Lower leg skin (tissue), 4 donors: ENCODE results near the gene REST. TPM values are rescaled to one million over a fixed set of nuclear protein-coding genes. Genes with fewer than 3 reads are reported as not detected.

Experiments used
- DNase-seq, 2 donors: peaks; one replicate each; pipeline ENCODE4 v3.0.0-alpha.2; 2019; ENCODE audit warnings: low spot score in 2 of 2
- H3K4me3 ChIP-seq: fragments of 200-600 bp; sonication (generic); 2 replicates; pipeline ENCODE4 v1.5.1; 2017; ENCODE audit warnings: mild to moderate bottlenecking, low read depth; ENCODE audit not compliant: poor library complexity, severe bottlenecking
- POLR2A ChIP-seq, 2 donors: fragments of 450-650 bp; IDR thresholded peaks; one replicate each; pipeline ENCODE4 v1.6.1; 2016 to 2017; ENCODE audit warnings: antibody characterized with exemption in 2 of 2, mild to moderate bottlenecking in 1 of 2, moderate library complexity in 1 of 2
- WGBS, 2 donors: methylation state at CpG; one replicate each; pipeline ENCODE4 v1.1.5; 2018; 5-methylcytosine and 5-hydroxymethylcytosine counted together
- intact Hi-C: fragments of 100-400 bp; cut with DNase I; formaldehyde crosslinking; loops from one replicate; pipeline ENCODE4 v1.15.0; 2023; ENCODE audit warnings: low total_unique reads
- total RNA-seq, 4 donors: library from RNA; depleted of rRNA; stranded (reverse); fragments of >200 nt; gene quantifications; one replicate each; pipeline ENCODE4 v1.1.0, GENCODE V29; 2016
- TF ChIP-seq, protein P1 (sequence below), 3 donors: fragments of 450-650 bp; IDR thresholded peaks; one replicate each; pipeline ENCODE4 v1.5.1; 2016; ENCODE audit warnings: antibody characterized with exemption in 3 of 3, mild to moderate bottlenecking in 3 of 3, moderate library complexity in 2 of 3

The REST gene
- total RNA-seq, 4 donors from 2014 or later, result 29.2 to 48.2 (median 41.7) TPM

DNA sequence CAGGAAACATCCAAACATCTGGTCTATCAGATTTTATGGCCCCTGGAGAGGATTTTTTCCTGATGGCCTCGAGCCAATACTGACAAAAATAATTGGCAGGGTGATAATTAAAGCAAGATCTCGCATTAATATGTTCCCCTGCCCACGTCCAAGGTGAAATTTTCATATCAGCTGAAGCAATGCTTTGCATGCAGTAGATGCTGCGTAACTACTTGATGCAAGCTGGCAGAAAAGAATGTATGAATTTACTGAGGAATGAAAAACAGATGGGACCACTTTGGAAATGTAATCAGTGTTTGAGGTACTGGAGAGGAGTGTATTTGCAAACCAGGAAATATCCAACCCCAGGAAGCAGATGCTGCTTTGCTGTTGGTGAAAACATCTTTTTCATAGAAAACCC, 36.8 kb upstream of the REST start:
- DNase-seq, result peak in 1 of 2 donors; percentile 0
- TF ChIP-seq, protein P1, sequence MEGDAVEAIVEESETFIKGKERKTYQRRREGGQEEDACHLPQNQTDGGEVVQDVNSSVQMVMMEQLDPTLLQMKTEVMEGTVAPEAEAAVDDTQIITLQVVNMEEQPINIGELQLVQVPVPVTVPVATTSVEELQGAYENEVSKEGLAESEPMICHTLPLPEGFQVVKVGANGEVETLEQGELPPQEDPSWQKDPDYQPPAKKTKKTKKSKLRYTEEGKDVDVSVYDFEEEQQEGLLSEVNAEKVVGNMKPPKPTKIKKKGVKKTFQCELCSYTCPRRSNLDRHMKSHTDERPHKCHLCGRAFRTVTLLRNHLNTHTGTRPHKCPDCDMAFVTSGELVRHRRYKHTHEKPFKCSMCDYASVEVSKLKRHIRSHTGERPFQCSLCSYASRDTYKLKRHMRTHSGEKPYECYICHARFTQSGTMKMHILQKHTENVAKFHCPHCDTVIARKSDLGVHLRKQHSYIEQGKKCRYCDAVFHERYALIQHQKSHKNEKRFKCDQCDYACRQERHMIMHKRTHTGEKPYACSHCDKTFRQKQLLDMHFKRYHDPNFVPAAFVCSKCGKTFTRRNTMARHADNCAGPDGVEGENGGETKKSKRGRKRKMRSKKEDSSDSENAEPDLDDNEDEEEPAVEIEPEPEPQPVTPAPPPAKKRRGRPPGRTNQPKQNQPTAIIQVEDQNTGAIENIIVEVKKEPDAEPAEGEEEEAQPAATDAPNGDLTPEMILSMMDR (IDR thresholded peaks at IDR 0.05), result no peak
- no peak for TF ChIP-seq POLR2A (IDR thresholded peaks at IDR 0.05)
- no peak overlapping the region for H3K4me3 ChIP-seq
- 6 to 15% methylated on average over 4 of the region's 4 CpGs for WGBS, 2 donors
- intact Hi-C loops, result no loop called here

DNA sequence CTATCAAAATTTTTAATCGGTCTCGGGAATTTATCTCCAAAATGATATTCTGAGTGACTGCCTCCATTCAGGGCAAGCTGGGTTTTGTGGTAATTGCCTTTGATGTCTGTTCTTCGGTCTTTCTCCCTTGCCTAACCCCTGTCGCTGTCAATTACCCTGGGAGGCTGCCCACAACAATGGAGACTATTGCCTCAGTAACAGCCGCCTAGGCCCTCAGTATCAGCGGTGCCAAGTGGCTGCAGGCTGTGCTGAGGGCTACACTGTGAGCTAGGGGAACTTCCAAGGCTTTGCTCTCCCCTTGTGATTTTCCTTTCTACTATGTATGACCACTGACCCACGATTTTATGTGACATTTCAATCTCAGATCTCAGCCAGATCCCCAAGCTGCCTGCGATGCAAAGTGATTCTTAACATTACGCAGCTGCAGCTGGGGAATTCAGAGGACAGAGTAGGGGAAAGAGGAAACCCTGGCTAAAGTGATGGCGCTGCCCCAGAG, 36.3 kb upstream of the REST start:
- 21 to 23% methylated on average over 10 of the region's 10 CpGs for WGBS, 2 donors
- H3K4me3 ChIP-seq, result no peak overlapping the region
- no peak for TF ChIP-seq POLR2A (IDR thresholded peaks at IDR 0.05)
- TF ChIP-seq, protein P1 (IDR thresholded peaks at IDR 0.05), result no peak
- intact Hi-C loops, result no loop called here
- DNase-seq, result peak in 1 of 2 donors; percentile 67

DNA sequence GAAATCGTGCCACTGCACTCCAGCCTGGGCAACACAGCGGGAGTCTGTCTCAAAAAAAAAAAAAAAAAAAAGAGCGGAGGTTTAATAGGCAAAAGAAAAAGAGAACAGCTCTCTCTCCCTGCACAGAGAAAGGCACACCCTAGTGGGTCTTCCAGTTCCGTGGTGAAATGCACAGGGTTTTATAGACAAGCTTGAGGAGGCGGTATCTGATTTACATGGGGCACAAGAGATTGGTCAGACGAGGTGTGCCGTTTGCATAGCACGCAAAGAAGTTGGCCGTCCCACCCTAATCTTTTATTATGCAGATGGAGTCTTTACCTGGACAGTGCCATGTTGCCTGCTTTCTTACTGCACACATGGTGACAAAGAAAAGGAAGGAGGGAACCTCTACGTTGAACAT, 33.5 kb upstream of the REST start:
- H3K4me3 ChIP-seq, result no peak overlapping the region
- 72 to 77% methylated on average over 10 of the region's 10 CpGs for WGBS, 2 donors
- no peak for DNase-seq
- no peak for TF ChIP-seq POLR2A (IDR thresholded peaks at IDR 0.05)
- TF ChIP-seq, protein P1 (IDR thresholded peaks at IDR 0.05), result no peak
- intact Hi-C loops, result no loop called here

DNA sequence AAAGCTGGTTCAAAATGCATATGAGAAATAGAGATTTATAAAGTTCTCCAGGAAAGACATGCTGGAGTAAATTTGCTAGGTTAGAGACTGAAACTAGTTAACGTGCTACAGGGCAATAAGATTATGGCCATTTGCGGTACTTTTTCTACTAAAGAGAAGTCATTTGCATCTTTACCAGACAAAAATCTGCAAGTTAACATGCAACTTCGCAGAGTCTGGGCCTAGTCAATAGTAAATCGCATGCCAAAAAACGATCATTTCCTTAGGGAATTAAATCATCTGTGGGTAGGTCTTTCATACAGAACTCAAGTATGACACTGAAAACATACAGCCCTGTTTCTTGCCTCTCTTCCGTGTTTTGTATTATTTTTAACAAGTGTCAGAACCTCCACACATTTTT, 32.8 kb upstream of the REST start:
- TF ChIP-seq, protein P1 (IDR thresholded peaks at IDR 0.05), result no peak
- no peak for TF ChIP-seq POLR2A (IDR thresholded peaks at IDR 0.05)
- no peak overlapping the region for H3K4me3 ChIP-seq
- whole genome bisulfite sequencing, 2 donors, result 48 to 50% methylated on average over 6 of the region's 6 CpGs
- intact Hi-C loops, result no loop called here
- DNase-seq, result no peak

DNA sequence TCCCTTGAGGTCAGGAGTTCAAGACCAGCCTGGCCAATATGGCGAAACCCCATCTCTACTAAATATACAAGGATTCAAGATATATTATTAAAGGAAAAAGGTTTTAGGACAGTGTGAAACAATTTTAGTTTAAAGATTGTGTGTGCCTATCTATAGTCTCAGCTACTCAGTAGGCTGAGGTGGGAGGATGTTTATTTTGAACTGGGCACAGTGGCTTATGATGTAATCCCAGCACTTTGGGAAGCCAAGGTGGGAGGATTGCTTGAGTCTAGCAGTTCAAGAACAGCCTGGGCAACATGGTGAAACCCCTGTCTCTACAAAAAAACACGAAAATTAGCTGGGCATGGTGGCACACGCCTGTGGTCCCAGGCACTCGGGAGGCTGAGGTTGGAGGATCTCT, 31.4 kb upstream of the REST start:
- H3K4me3 ChIP-seq, result no peak overlapping the region
- 88 to 96% methylated on average over 4 of the region's 4 CpGs for WGBS, 2 donors
- DNase-seq, result no peak
- intact Hi-C loops, result no loop called here
- TF ChIP-seq, protein P1 (IDR thresholded peaks at IDR 0.05), result no peak
- no peak for TF ChIP-seq POLR2A (IDR thresholded peaks at IDR 0.05)

DNA sequence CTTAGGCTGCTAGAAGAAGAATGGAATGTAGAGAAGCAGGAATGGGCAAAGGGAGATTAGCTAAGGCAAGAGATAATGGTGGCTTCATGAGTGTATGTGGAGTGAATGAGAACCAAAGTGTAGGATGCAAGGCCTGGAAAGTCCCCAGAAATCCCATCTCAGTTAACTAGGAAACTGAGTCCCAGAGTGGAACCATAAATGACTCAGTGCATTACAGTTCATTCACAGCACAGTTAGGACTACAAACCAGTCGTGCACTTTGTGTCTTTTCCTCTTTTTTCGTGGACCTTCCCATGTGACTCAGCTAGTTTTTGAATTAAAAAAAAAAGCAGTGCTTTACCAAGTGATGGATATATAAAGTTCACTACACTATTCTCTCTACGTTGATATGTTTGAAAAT, 27.7 kb upstream of the REST start:
- no peak overlapping the region for H3K4me3 ChIP-seq
- WGBS, 2 donors, result 75 to 83% methylated on average over 3 of the region's 3 CpGs
- TF ChIP-seq, protein P1 (IDR thresholded peaks at IDR 0.05), result no peak
- TF ChIP-seq POLR2A (IDR thresholded peaks at IDR 0.05), result no peak
- intact Hi-C loops, result no loop called here
- no peak for DNase-seq
